Brain microvascular endothelial cell (primary cell): Measurements from ENCODE around the gene CDK14.

Source experiments
- DNase-seq: peaks from one replicate; pipeline ENCODE4 v3.0.0-alpha.2; 2020
- H3K27ac ChIP-seq: fragments of 250-450 bp; sonication (Bioruptor Pico); 2 replicates; pipeline ENCODE4 v1.5.1; 2020; ENCODE audit warnings: mild to moderate bottlenecking, moderate library complexity
- H3K27me3 ChIP-seq: fragments of 250-450 bp; sonication (Bioruptor Pico); replicated peaks from 2 replicates; pipeline ENCODE4 v1.5.1; 2020; ENCODE audit warnings: mild to moderate bottlenecking
- H3K36me3 ChIP-seq: fragments of 250-450 bp; sonication (Bioruptor Pico); replicated peaks from 2 replicates; pipeline ENCODE4 v1.5.1; 2020; ENCODE audit warnings: mild to moderate bottlenecking
- H3K4me3 ChIP-seq: 2 replicates; pipeline ENCODE4 v1.5.1; 2011; ENCODE audit warnings: low read depth, mild to moderate bottlenecking, control low read depth, low read length, moderate library complexity
- CTCF ChIP-seq: IDR thresholded peaks from 2 replicates; pipeline ENCODE4 v1.5.1; 2011; ENCODE audit warnings: low read depth, mild to moderate bottlenecking, moderate library complexity, low read length, control low read depth, inconsistent platforms; ENCODE audit errors: missing control alignments
- in situ Hi-C: cut with HindIII; loops from 2 replicates; pipeline ENCODE4 v1.10.0; 2017; ENCODE audit warnings: low sequenced_read_pairs, low pct_ligation_motif_present

The CDK14 gene

GRCh38 chr7:90775383-90775965, 179.4 kb downstream of the CDK14 start:
- DNase-seq: no peak
- in situ Hi-C loops: no loop called here
- H3K27ac ChIP-seq: no peak overlapping the region
- no peak overlapping the region for H3K4me3 ChIP-seq
- H3K27me3 ChIP-seq: no peaks in the 10 kb centered on the region
- TF ChIP-seq CTCF: no peak
- no peaks in the 10 kb centered on the region for H3K36me3 ChIP-seq

- in situ Hi-C loops: no loop called here
Measured at GRCh38 chr7:90777041-90777440, 180.9 kb downstream of the CDK14 start.

DNA sequence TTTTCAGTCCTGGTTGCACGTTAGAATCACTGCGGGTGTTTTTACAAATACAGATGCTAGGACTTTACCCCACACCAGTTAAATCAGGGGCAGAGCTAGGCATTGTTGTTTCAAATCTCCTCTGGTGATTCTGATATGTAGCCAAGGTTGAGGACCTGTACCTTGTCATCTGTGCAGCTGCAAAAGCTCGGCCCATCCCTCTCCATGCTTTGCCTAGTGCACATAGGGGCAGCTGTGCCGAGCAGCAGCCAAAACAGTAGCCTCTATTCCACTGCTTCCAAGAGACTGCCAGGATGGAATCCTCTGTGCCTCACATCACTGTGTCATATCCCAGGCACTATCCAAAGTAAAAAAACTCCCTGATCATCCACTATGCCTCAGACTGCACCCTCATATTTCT, 181.3 kb downstream of the CDK14 start:
- Histone ChIP-seq H3K27me3 (no peaks in the 10 kb centered on the region), H3K4me3 (no peak overlapping the region), H3K36me3 (no peaks in the 10 kb centered on the region), H3K27ac (no peak overlapping the region)
- in situ Hi-C loops: no loop called here
- no peak for DNase-seq
- no peak for TF ChIP-seq CTCF

More at GRCh38 chr7:90777041-90777440, 180.9 kb downstream of the CDK14 start:
- H3K4me3 ChIP-seq: no peak overlapping the region
- no peak for TF ChIP-seq CTCF
- no peaks in the 10 kb centered on the region for H3K27me3 ChIP-seq
- DNase-seq: no peak
- H3K27ac ChIP-seq: no peak overlapping the region
- H3K36me3 ChIP-seq: no peaks in the 10 kb centered on the region

DNA sequence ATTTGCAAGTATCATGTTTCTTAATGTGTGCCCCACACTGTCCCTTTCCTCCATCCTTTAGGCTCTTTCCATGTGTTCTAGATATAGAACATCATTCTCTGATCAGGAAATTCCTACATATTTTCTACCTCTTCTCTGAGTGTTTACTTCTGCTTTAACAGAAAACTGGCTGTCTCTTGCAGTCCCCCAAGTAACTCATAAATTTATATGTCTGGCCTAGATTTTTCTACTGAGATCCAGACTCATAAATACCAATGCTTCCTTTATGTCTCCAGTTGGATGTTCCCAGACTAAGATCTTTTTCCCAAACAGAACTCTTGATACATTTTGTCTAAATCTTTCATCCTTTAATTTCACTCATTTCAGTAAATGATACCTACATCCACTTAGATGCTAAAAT, 181.8 kb downstream of the CDK14 start:
- H3K27me3 ChIP-seq: no peaks in the 10 kb centered on the region
- in situ Hi-C loops: no loop called here
- no peaks in the 10 kb centered on the region for H3K36me3 ChIP-seq
- no peak for DNase-seq
- no peak for TF ChIP-seq CTCF
- H3K4me3 ChIP-seq: no peak overlapping the region
- no peak overlapping the region for H3K27ac ChIP-seq

- in situ Hi-C loops: no loop called here
- Histone ChIP-seq H3K36me3 (no peaks in the 10 kb centered on the region), H3K27me3 (no peaks in the 10 kb centered on the region), H3K27ac (peak overlapping the region; percentile 23), H3K4me3 (no peak overlapping the region)
- DNase-seq: peak; percentile 44
- no peak for TF ChIP-seq CTCF
Measured at GRCh38 chr7:90788052-90788451, 191.9 kb downstream of the CDK14 start.

GRCh38 chr7:90789736-90790306, 193.7 kb downstream of the CDK14 start:
- no peak for TF ChIP-seq CTCF
- no peaks in the 10 kb centered on the region for H3K36me3 ChIP-seq
- H3K27me3 ChIP-seq: no peaks in the 10 kb centered on the region
- DNase-seq: no peak
- H3K27ac ChIP-seq: no peak overlapping the region
- in situ Hi-C loops: no loop called here
- H3K4me3 ChIP-seq: no peak overlapping the region
